ENCODE results near the gene OIT3. TPM values are rescaled to one million over a fixed set of nuclear protein-coding genes. Genes with fewer than 3 reads are reported as not detected.
"Not testable (repeated sequence)": the region's sequence is repeated elsewhere in the genome, so short reads cannot be mapped to it uniquely, and the experiment has no call there.

Gene OIT3
- total RNA-seq, 4 donors from 2014 or later: not detected

- no peaks in the 10 kb centered on the region for H3K9me3 ChIP-seq
- 78 to 87% methylated on average over 2 of the region's 2 CpGs for WGBS, 2 donors
- no peak for TF ChIP-seq CTCF (IDR thresholded peaks at IDR 0.05)
- TF ChIP-seq EP300 (IDR thresholded peaks at IDR 0.05): no peak
- TF ChIP-seq POLR2A (IDR thresholded peaks at IDR 0.05): no peak
- H3K27me3 ChIP-seq: no peaks in the 10 kb centered on the region
- H3K4me1 ChIP-seq: no peaks in the 10 kb centered on the region
- no peaks in the 10 kb centered on the region for H3K36me3 ChIP-seq
- no peak for DNase-seq (ENCODE audit: low spot score in 2 of 2)
- no peak overlapping the region for H3K27ac ChIP-seq
- no peak overlapping the region for H3K4me3 ChIP-seq
These were observed 18.2 kb downstream of the OIT3 start for GRCh38 chr10:72911758-72912157.

- TF ChIP-seq EP300 (IDR thresholded peaks at IDR 0.05) (no peak), POLR2A (IDR thresholded peaks at IDR 0.05) (no peak), CTCF (IDR thresholded peaks at IDR 0.05) (no peak)
- WGBS, 2 donors: 63 to 66% methylated on average over 4 of the region's 4 CpGs
- Histone ChIP-seq H3K27me3 (no peaks in the 10 kb centered on the region), H3K4me3 (no peak overlapping the region), H3K4me1 (no peaks in the 10 kb centered on the region), H3K27ac (no peak overlapping the region), H3K9me3 (no peaks in the 10 kb centered on the region), H3K36me3 (no peaks in the 10 kb centered on the region)
- DNase-seq (ENCODE audit: low spot score in 2 of 2): no peak
These were observed 19.2 kb downstream of the OIT3 start for GRCh38 chr10:72912736-72913135.

- WGBS, 2 donors: 69 to 75% methylated on average over 7 of the region's 7 CpGs
- Histone ChIP-seq H3K9me3 (no peaks in the 10 kb centered on the region), H3K4me3 (no peak overlapping the region), H3K27ac (no peak overlapping the region), H3K27me3 (no peaks in the 10 kb centered on the region), H3K36me3 (no peaks in the 10 kb centered on the region), H3K4me1 (no peaks in the 10 kb centered on the region)
- TF ChIP-seq EP300 (IDR thresholded peaks at IDR 0.05): no peak
- no peak for TF ChIP-seq CTCF (IDR thresholded peaks at IDR 0.05)
- no peak for TF ChIP-seq POLR2A (IDR thresholded peaks at IDR 0.05)
- DNase-seq (ENCODE audit: low spot score in 2 of 2): no peak
These were observed 19.7 kb downstream of the OIT3 start for GRCh38 chr10:72913287-72913686.

- not testable (repeated sequence) for H3K36me3 ChIP-seq; H3K4me3 ChIP-seq; H3K27me3 ChIP-seq; H3K4me1 ChIP-seq; H3K27ac ChIP-seq; DNase-seq (ENCODE audit: low spot score in 2 of 2)
- H3K9me3 ChIP-seq: peaks cover 0 to 24% (median 0%) of the 10 kb centered on the region in 4 donors
- 44 to 58% methylated on average over 3 of the region's 3 CpGs for WGBS, 2 donors
These were observed 23.7 kb downstream of the OIT3 start for GRCh38 chr10:72917201-72917600.

- peaks cover 0 to 24% (median 0%) of the 10 kb centered on the region in 4 donors for H3K9me3 ChIP-seq
- not testable (repeated sequence) for H3K4me3 ChIP-seq; H3K4me1 ChIP-seq; DNase-seq (ENCODE audit: low spot score in 2 of 2); H3K27me3 ChIP-seq; H3K36me3 ChIP-seq; H3K27ac ChIP-seq
- WGBS, 2 donors: 82 to 89% methylated on average over 2 of the region's 2 CpGs
These were observed 24.3 kb downstream of the OIT3 start for GRCh38 chr10:72917803-72918332.

- H3K9me3 ChIP-seq: peaks cover 0 to 24% (median 0%) of the 10 kb centered on the region in 4 donors
- 90 to 92% methylated on average over 8 of the region's 8 CpGs for WGBS, 2 donors
- H3K4me3 ChIP-seq: no peak overlapping the region
These were observed 24.8 kb downstream of the OIT3 start for GRCh38 chr10:72918352-72918751.

GRCh38 chr10:72921147-72921683 is 27.7 kb downstream of the OIT3 start:
- H3K4me1 ChIP-seq; H3K27me3 ChIP-seq; DNase-seq (ENCODE audit: low spot score in 2 of 2); H3K27ac ChIP-seq; H3K36me3 ChIP-seq; H3K4me3 ChIP-seq: not testable (repeated sequence)
- peaks cover 0 to 24% (median 0%) of the 10 kb centered on the region in 4 donors for H3K9me3 ChIP-seq
- 88 to 97% methylated on average over 1 of the region's 1 CpG for WGBS, 2 donors

More at GRCh38 chr10:72918352-72918751, 24.8 kb downstream of the OIT3 start:
- H3K36me3 ChIP-seq: no peaks in the 10 kb centered on the region
- TF ChIP-seq POLR2A (IDR thresholded peaks at IDR 0.05) (no peak), EP300 (IDR thresholded peaks at IDR 0.05) (no peak), CTCF (IDR thresholded peaks at IDR 0.05) (no peak)
- H3K27ac ChIP-seq: no peak overlapping the region
- no peak for DNase-seq (ENCODE audit: low spot score in 2 of 2)
- H3K4me1 ChIP-seq: no peaks in the 10 kb centered on the region
- H3K27me3 ChIP-seq: no peaks in the 10 kb centered on the region

Measured in tibial nerve (tissue), 4 donors.